Nasal cavity respiratory epithelium epithelial cell of viscerocranial mucosa (primary cell): Measurements from ENCODE around the gene USP3. TPM values are rescaled to one million over a fixed set of nuclear protein-coding genes. Genes with fewer than 3 reads are reported as not detected.

Experiments
- total RNA-seq: library from RNA; depleted of rRNA; stranded (reverse); fragments of >200 nt; gene quantifications from 2 replicates; pipeline ENCODE4 v1.2.3, GENCODE V29; 2014

USP3 gene
- 68.9 and 70.4 TPM in 2 replicates for total RNA-seq

GRCh38 chr15:63504247-63504978 lies at the start of gene USP3:
USP3 (plus strand) TSS chr15:63504593; CDS start chr15:63504740, 147 bp downstream.

GRCh38 chr15:63597038-63597790 lies 92.8 kb downstream of the USP3 start, which contains the start of gene FBXL22:
FBXL22 (plus strand) TSS chr15:63597387; CDS start chr15:63597393, 6 bp downstream.

Other genes with a start within 250 kb of the USP3 start
- 4.0 and 4.1 TPM in 2 replicates for gene APH1B, start 227.0 kb upstream of the USP3 start, total RNA-seq
- 38.3 and 211 TPM in 2 replicates for gene CA12, start 122.7 kb upstream of the USP3 start, total RNA-seq
- 0.28 and 0.34 TPM in 2 replicates for gene FBXL22, start 92.8 kb downstream of the USP3 start, total RNA-seq